Measurements from ENCODE around the gene POTEJ. TPM values are rescaled to one million over a fixed set of nuclear protein-coding genes. Genes with fewer than 3 reads are reported as not detected.

The POTEJ gene
- not detected in 5 replicates for total RNA-seq (2022; extraction: Qiagen RNA extraction; ENCODE audit: low read depth)

GRCh38 chr2:130611140-130611539, at the start of gene POTEJ:
Gene POTEJ (plus strand): TSS chr2:130611440. CDS start chr2:130611533, 93 bp downstream.

DNA sequence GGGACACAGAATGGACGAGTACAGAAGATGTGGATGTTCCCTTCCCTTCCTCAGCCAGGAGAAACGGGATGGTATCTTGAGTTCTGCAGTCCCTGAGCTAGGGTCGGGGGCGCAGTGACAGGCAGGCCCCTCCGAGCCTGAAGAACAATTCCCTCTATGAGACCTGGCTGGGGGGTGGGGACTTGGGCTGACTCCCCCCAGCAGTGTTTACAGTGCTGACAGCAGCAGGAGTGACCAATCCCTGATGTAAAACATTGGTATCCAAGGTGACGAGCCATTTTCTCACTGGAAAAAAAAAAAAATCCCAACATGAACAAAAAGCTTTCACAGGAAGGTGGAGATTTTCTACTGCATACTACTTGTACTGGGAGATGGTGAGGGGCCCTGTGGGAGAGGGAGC, 11.8 kb upstream of the POTEJ start, which contains the start of gene CFC1:
TSS of gene CFC1 (minus strand) at position 183 of the 400 bp plus-strand sequence. CDS start 288 bp downstream, outside the sequence.

Other genes starting within 250 kb of the POTEJ start
- gene POTEI, start 102.1 kb upstream of the POTEJ start, total RNA-seq (2022; extraction: Qiagen RNA extraction; ENCODE audit: low read depth), result 0.07 TPM in 1 of 5 replicates, not detected in the others
- gene CFC1B, start 90.2 kb upstream of the POTEJ start, total RNA-seq (2022; extraction: Qiagen RNA extraction; ENCODE audit: low read depth), result not detected in 5 replicates
- 0.09 TPM in 1 of 5 replicates, not detected in the others for gene CFC1, start 11.9 kb upstream of the POTEJ start, total RNA-seq (2022; extraction: Qiagen RNA extraction; ENCODE audit: low read depth)
- not detected in 5 replicates for gene GPR148, start 117.6 kb downstream of the POTEJ start, total RNA-seq (2022; extraction: Qiagen RNA extraction; ENCODE audit: low read depth)
- gene AMER3, start 144.1 kb downstream of the POTEJ start, total RNA-seq (2022; extraction: Qiagen RNA extraction; ENCODE audit: low read depth), result not detected in 5 replicates
- gene ARHGEF4, start 225.5 kb downstream of the POTEJ start, total RNA-seq (2022; extraction: Qiagen RNA extraction; ENCODE audit: low read depth), result 7.6 to 10.6 TPM (median 10.3 TPM) in 5 replicates